ENCODE measurements around the gene IFT88. TPM values are rescaled to one million over a fixed set of nuclear protein-coding genes. Genes with fewer than 3 reads are reported as not detected.

IFT88 gene
- total RNA-seq, 120 experiments from 2014 or later, result 12.3 to 33.2 (median 21.1) TPM

Other genes with a start within 250 kb of the IFT88 start
- gene CRYL1, start 41.3 kb upstream of the IFT88 start, total RNA-seq, result 100 to 1,000 TPM in 6 of 120 experiments, 10 to 100 TPM in 114; 41.1 to 127 (median 74.6) TPM
- gene IL17D, start 136.5 kb downstream of the IFT88 start, total RNA-seq, result 10 to 100 TPM; 24.8 to 94.2 (median 42.4) TPM
- gene EEF1AKMT1, start 206.8 kb downstream of the IFT88 start, total RNA-seq, result 10 to 100 TPM in 89 of 120 experiments, 1 to 10 TPM in 31; 6.6 to 19.0 (median 12.2) TPM

Measured in dorsolateral prefrontal cortex (tissue), 118 donors.